Pancreas (tissue), 10 donors: Measurements from ENCODE around the gene S100A10. TPM values are rescaled to one million over a fixed set of nuclear protein-coding genes. Genes with fewer than 3 reads are reported as not detected.

Source experiments
- ATAC-seq, 4 donors: fragments of 200-7000 bp; cut with Tn5 transposase; one replicate each; pipeline versions ENCODE4 v1.8.0 to v1.9.1; 2020; ENCODE audit warnings: mild to moderate bottlenecking in 4 of 4, moderate library complexity in 4 of 4
- DNase-seq, 6 donors: peaks; one replicate each; pipeline ENCODE4 v3.0.0-alpha.2; 2020
- FAIRE-seq: peaks from 2 replicates; lab custom pipeline; 2012; peaks lifted over from hg19 to GRCh38; lab: Jason Lieb, UNC
- H3K27ac ChIP-seq, 4 donors: fragments of 200-600 bp; sonication (generic); 1 replicate in 3 of 4; 2 replicates in 1 of 4; pipeline versions ENCODE4 v1.5.0 to v1.8.0; 2020
- H3K27me3 ChIP-seq, 4 donors: fragments of 200-600 bp; one replicate each; pipeline ENCODE4 v1.8.0; 2021
- H3K36me3 ChIP-seq, 3 donors: fragments of 200-600 bp; sonication (generic) in 1 of 3; one replicate each; pipeline versions ENCODE4 v1.5.0 to v1.8.0; 2020 to 2021
- H3K4me1 ChIP-seq, 3 donors: fragments of 200-600 bp; one replicate each; pipeline ENCODE4 v1.8.0; 2021
- H3K4me3 ChIP-seq, 4 donors: fragments of 200-600 bp; sonication (generic) in 2 of 4; one replicate each; pipeline versions ENCODE4 v1.5.0 to v1.8.0; 2020 to 2021
- H3K9me3 ChIP-seq, 4 donors: fragments of 200-600 bp; one replicate each; pipeline ENCODE4 v1.8.0; 2021
- WGBS, 2 donors: extraction: QIAGEN DNeasy Blood & Tissue Kit; methylation state at CpG; one replicate each; pipeline ENCODE4 v1.1.7; 2013; 5-methylcytosine and 5-hydroxymethylcytosine counted together
- intact Hi-C, 3 donors: fragments of 100-400 bp; cut with DNase I; formaldehyde crosslinking; loops; one replicate each; pipeline versions ENCODE4 v1.11.1 to v1.14.2; 2022
- polyA plus RNA-seq, 2 donors: library from polyadenylated mRNA; stranded (reverse); fragments of 200-250 nt; gene quantifications; one replicate each; pipeline ENCODE4 v1.2.3, GENCODE V29; 2013
- total RNA-seq, 6 donors: library from RNA; stranded (reverse); fragmentation: NEBNext Ultra II Directional in 4 of 6; extraction: Animal tissue kit (Norgen Biotek cat#: 25700) in 4 of 6; gene quantifications; one replicate each; pipeline versions ENCODE4 v1.2.1 to v1.2.4, GENCODE V29; 2021 to 2023
- TF ChIP-seq, protein P1 (sequence below), 4 donors: fragments of 200-600 bp; sonication (generic) in 3 of 4; IDR thresholded peaks; one replicate each; pipeline versions ENCODE4 v1.5.0 to v1.8.0; 2021; ENCODE audit warnings: antibody characterized with exemption in 4 of 4
- donor health status: healthy with polysubstance abuse.
- donor health status: DM: no; HTN: no; CAD: no; lungs with moderate emphysema.
- donor health status: DM: no; HTN: no; CAD: no.
- donor health status: control.
- donor health status: control.
- donor health status: Bipolar disorder and iron deficiency.
- donor health status: DM: yes; HTN: yes; CAD: no.
- donor health status: DM: no; HTN: no; CAD: no.
- donor health status: DM: no; HTN: no; CAD: no.
- donor health status: DM: yes; HTN: yes; CAD: no.

The S100A10 gene
- total and polyA plus RNA-seq, 8 donors: 34.3 to 269 (median 117) TPM

DNA sequence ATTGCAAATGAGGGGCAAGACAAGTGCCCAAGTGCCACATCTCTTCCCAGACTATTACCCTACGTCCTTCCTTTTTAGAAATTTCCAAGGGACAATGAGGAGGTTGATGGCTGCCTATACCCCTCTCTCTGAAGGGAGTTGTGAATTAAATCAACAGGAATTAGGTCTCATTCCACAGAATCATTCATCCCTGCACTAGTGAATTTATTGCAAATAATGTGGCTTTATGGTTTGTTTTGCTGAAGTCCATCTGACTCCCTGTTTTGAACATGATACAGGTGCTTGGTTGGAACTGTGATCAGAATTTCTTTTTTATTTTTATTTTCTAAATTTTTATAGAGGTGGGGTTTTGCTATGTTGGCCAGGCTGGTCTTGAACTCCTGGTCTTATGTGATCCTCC lies 50.1 kb downstream of the S100A10 start:
- intact Hi-C loops: no loop called here
- FAIRE-seq (no peak), DNase-seq (no peak), ATAC-seq (no peak)
- H3K27me3 ChIP-seq: no peaks in the 10 kb centered on the region
- H3K4me3 ChIP-seq: no peak overlapping the region
- H3K36me3 ChIP-seq: no peaks in the 10 kb centered on the region
- no peaks in the 10 kb centered on the region for H3K9me3 ChIP-seq
- peaks cover 0 to 29% (median 0%) of the 10 kb centered on the region in 3 donors for H3K4me1 ChIP-seq
- no peak overlapping the region for H3K27ac ChIP-seq
- WGBS, 2 donors: 71 to 93% methylated on average over 1 of the region's 1 CpG
- TF ChIP-seq, protein P1, sequence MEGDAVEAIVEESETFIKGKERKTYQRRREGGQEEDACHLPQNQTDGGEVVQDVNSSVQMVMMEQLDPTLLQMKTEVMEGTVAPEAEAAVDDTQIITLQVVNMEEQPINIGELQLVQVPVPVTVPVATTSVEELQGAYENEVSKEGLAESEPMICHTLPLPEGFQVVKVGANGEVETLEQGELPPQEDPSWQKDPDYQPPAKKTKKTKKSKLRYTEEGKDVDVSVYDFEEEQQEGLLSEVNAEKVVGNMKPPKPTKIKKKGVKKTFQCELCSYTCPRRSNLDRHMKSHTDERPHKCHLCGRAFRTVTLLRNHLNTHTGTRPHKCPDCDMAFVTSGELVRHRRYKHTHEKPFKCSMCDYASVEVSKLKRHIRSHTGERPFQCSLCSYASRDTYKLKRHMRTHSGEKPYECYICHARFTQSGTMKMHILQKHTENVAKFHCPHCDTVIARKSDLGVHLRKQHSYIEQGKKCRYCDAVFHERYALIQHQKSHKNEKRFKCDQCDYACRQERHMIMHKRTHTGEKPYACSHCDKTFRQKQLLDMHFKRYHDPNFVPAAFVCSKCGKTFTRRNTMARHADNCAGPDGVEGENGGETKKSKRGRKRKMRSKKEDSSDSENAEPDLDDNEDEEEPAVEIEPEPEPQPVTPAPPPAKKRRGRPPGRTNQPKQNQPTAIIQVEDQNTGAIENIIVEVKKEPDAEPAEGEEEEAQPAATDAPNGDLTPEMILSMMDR (IDR thresholded peaks at IDR 0.05): no peak

DNA sequence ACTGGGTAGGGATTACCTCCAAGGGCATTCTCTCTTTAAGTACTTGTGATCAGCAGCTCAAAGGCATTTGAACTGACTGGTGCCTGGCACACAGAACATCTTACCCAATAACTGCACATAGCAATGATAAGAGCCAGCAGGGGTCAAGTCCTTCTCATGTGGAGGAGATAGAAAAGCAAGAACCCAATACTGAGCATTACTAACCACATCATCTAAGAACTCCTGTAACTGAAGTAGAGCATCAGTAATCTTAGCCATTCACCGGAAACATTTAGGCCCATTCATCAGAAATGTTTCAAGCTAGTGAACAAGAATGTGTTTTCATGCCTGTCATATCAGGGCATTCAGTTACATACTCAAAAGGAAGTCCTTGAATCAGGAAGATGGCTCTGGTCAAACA lies 50.8 kb downstream of the S100A10 start:
- 78 to 88% methylated on average over 1 of the region's 1 CpG for WGBS, 2 donors
- peaks cover 0 to 29% (median 0%) of the 10 kb centered on the region in 3 donors for H3K4me1 ChIP-seq
- intact Hi-C loops: no loop called here
- no peak overlapping the region for H3K27ac ChIP-seq
- H3K4me3 ChIP-seq: no peak overlapping the region
- DNase-seq (no peak), FAIRE-seq (no peak), ATAC-seq (no peak)
- no peaks in the 10 kb centered on the region for H3K9me3 ChIP-seq
- TF ChIP-seq, protein P1 (IDR thresholded peaks at IDR 0.05): no peak
- H3K36me3 ChIP-seq: no peaks in the 10 kb centered on the region
- no peaks in the 10 kb centered on the region for H3K27me3 ChIP-seq

DNA sequence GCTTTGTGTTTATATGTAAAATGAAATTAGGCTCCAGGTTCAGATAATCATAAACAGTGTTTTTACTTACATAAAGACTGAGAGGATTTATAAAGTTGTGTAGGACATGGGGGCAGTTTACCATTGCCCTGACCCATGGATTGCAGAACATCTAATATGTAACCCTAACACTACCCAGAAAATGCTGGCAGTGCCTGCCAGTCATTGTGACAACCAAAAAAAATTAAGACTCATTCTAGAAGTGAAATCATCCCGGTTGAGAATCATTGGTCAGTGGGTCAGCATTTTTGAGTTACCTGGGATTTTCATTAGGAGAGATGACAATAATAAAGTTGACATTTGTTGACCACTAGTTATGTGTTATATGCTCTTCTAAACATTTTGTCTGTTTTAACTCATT lies 53.1 kb downstream of the S100A10 start:
- TF ChIP-seq, protein P1 (IDR thresholded peaks at IDR 0.05): no peak
- Histone ChIP-seq H3K4me1 (peaks cover 0 to 27% (median 5%) of the 10 kb centered on the region in 3 donors), H3K27me3 (no peaks in the 10 kb centered on the region), H3K4me3 (no peak overlapping the region), H3K36me3 (no peaks in the 10 kb centered on the region), H3K27ac (peak overlapping the region in 2 of 4 donors; percentile 56 to 66), H3K9me3 (no peaks in the 10 kb centered on the region)
- FAIRE-seq (no peak), ATAC-seq (no peak), DNase-seq (no peak)
- 12 to 20% methylated on average over 1 of the region's 1 CpG for WGBS, 2 donors
- intact Hi-C loops: no loop called here

DNA sequence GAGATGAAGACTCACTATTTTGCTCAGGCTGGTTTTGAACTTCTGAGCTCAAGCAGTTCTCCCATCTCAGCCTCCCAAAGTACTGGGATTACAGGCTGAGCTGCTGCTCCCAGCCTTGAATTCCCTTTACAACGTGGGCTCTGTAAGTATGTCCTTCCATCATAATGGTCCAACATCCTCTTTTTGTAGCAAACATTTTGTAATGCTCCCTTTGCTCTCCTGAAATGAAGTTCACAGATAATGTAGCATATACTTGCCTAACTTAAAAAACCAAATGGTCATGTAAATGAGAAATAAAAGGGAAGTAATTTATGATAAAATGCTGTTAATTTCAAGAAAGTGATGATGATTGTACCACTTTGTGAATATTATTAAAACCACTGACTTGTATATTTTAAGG lies 53.9 kb downstream of the S100A10 start:
- no peak for FAIRE-seq
- 53 to 71% methylated on average over 1 of the region's 1 CpG for WGBS, 2 donors
- TF ChIP-seq, protein P1 (IDR thresholded peaks at IDR 0.05): no peak

DNA sequence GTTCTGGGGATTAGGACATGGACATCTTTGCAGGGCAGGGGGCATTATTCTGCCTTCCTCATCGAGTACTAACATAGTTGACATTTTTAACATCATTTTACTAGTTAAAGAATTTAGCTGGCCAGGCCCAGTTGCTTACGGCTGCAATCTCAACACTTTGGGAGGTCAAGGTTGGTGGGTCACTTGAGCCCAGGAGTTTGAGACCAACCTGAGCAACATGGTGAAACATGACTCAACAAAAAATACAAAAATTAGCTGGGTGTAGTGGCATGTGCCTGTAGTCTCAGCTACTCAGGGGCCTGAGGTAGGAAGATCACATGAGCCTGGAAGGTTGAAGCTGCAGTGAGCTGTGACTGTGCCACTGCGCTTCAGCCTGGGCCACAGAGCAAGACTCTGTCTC lies 54.5 kb downstream of the S100A10 start:
- Histone ChIP-seq H3K27me3 (no peaks in the 10 kb centered on the region), H3K36me3 (no peaks in the 10 kb centered on the region), H3K9me3 (no peaks in the 10 kb centered on the region), H3K27ac (no peak overlapping the region), H3K4me1 (peaks cover 0 to 23% (median 5%) of the 10 kb centered on the region in 3 donors), H3K4me3 (no peak overlapping the region)
- 79 to 90% methylated on average over 3 of the region's 3 CpGs for WGBS, 2 donors
- DNase-seq (no peak), FAIRE-seq (no peak), ATAC-seq (no peak)
- intact Hi-C loops: no loop called here
- TF ChIP-seq, protein P1 (IDR thresholded peaks at IDR 0.05): no peak

More for the DNA sequence above, 53.9 kb downstream of the S100A10 start:
- DNase-seq (no peak), ATAC-seq (no peak)
- H3K4me3 ChIP-seq: no peak overlapping the region
- H3K27ac ChIP-seq: no peak overlapping the region
- intact Hi-C loops: no loop called here
- H3K36me3 ChIP-seq: no peaks in the 10 kb centered on the region
- H3K4me1 ChIP-seq: peaks cover 0 to 27% (median 5%) of the 10 kb centered on the region in 3 donors
- no peaks in the 10 kb centered on the region for H3K27me3 ChIP-seq
- H3K9me3 ChIP-seq: no peaks in the 10 kb centered on the region
